GM19035 (cell line): ENCODE results near the gene CMTM2.
"Not testable (repeated sequence)": the region's sequence is repeated elsewhere in the genome, so short reads cannot be mapped to it uniquely, and the experiment has no call there.

Experiments used
- ATAC-seq: cut with Tn5 transposase; IDR thresholded peaks from one replicate; pipeline ENCODE4 v1.9.1; 2021; ENCODE audit not compliant: unreplicated experiment

CMTM2 gene

GRCh38 chr16:66581246-66581952 is 2.1 kb downstream of the CMTM2 start:
- no peak for ATAC-seq

- ATAC-seq, result no peak
Measured at GRCh38 chr16:66585481-66586239, 6.4 kb downstream of the CMTM2 start.

GRCh38 chr16:66587881-66588600 is 8.8 kb downstream of the CMTM2 start:
- ATAC-seq, result no peak

- peak; percentile 82 for ATAC-seq
Measured at GRCh38 chr16:66588981-66589713, 9.9 kb downstream of the CMTM2 start.

- no peak for ATAC-seq
Measured at GRCh38 chr16:66590322-66590721, 11.1 kb downstream of the CMTM2 start.

- no peak for ATAC-seq
Measured at GRCh38 chr16:66591018-66591417, 11.8 kb downstream of the CMTM2 start.

GRCh38 chr16:66592241-66592640 is 13.0 kb downstream of the CMTM2 start:
- ATAC-seq, result no peak

GRCh38 chr16:66592814-66593213 is 13.6 kb downstream of the CMTM2 start:
- no peak for ATAC-seq

- ATAC-seq, result no peak
Measured at GRCh38 chr16:66594739-66595138, 15.5 kb downstream of the CMTM2 start.

GRCh38 chr16:66596559-66596958 is 17.3 kb downstream of the CMTM2 start:
- not testable (repeated sequence) for ATAC-seq

- no peak for ATAC-seq
Measured at GRCh38 chr16:66596986-66597848, 18.0 kb downstream of the CMTM2 start.

- ATAC-seq, result no peak
Measured at GRCh38 chr16:66598111-66598510, 18.8 kb downstream of the CMTM2 start.

- ATAC-seq, result no peak
Measured at GRCh38 chr16:66599726-66600125, 20.5 kb downstream of the CMTM2 start.

GRCh38 chr16:66600477-66600876 is 21.2 kb downstream of the CMTM2 start:
- ATAC-seq, result no peak

- no peak for ATAC-seq
Measured at GRCh38 chr16:66601471-66601870, 22.2 kb downstream of the CMTM2 start.

- no peak for ATAC-seq
Measured at GRCh38 chr16:66603537-66604375, 24.5 kb downstream of the CMTM2 start.

GRCh38 chr16:66604376-66605176 is 25.3 kb downstream of the CMTM2 start, which contains the start of gene CMTM3:
Gene CMTM3 (plus strand): TSS chr16:66604704. CDS start chr16:66604806, 102 bp downstream.
- no peak for ATAC-seq
